Stromal cell of bone marrow (primary cell): ENCODE results near the gene CABLES1.

Experiments
- DNase-seq: peaks from one replicate; pipeline ENCODE4 v3.0.0-alpha.2; 2012; ENCODE audit warnings: low read depth

CABLES1 gene

GRCh38 chr18:23194997-23195957, 60.0 kb downstream of the CABLES1 start:
- DNase-seq: no peak

- no peak for DNase-seq
These were observed 61.1 kb downstream of the CABLES1 start for GRCh38 chr18:23196119-23197007.

- no peak for DNase-seq
These were observed 63.0 kb downstream of the CABLES1 start for GRCh38 chr18:23198217-23198845.

GRCh38 chr18:23200756-23201155, 65.5 kb downstream of the CABLES1 start:
- no peak for DNase-seq

GRCh38 chr18:23201741-23202140, 66.5 kb downstream of the CABLES1 start:
- DNase-seq: no peak

- DNase-seq: no peak
These were observed 68.7 kb downstream of the CABLES1 start for GRCh38 chr18:23203891-23204432.

- no peak for DNase-seq
These were observed 69.4 kb downstream of the CABLES1 start for GRCh38 chr18:23204589-23205235.

GRCh38 chr18:23205980-23206379, 70.7 kb downstream of the CABLES1 start:
- no peak for DNase-seq

- no peak for DNase-seq
These were observed 72.1 kb downstream of the CABLES1 start for GRCh38 chr18:23207191-23207955.

GRCh38 chr18:23207994-23208393, 72.7 kb downstream of the CABLES1 start:
- DNase-seq: no peak

- DNase-seq: no peak
These were observed 73.3 kb downstream of the CABLES1 start for GRCh38 chr18:23208600-23208999.

- no peak for DNase-seq
These were observed 73.7 kb downstream of the CABLES1 start for GRCh38 chr18:23209031-23209430.

- no peak for DNase-seq
These were observed 74.5 kb downstream of the CABLES1 start for GRCh38 chr18:23209796-23210195.

GRCh38 chr18:23210526-23210925, 75.2 kb downstream of the CABLES1 start:
- no peak for DNase-seq

- DNase-seq: no peak
These were observed 75.9 kb downstream of the CABLES1 start for GRCh38 chr18:23211146-23211545.

- no peak for DNase-seq
These were observed 76.9 kb downstream of the CABLES1 start for GRCh38 chr18:23212161-23212560.

- no peak for DNase-seq
These were observed 77.9 kb downstream of the CABLES1 start for GRCh38 chr18:23213200-23213599.

GRCh38 chr18:23217781-23218180, 82.5 kb downstream of the CABLES1 start:
- no peak for DNase-seq

GRCh38 chr18:23220355-23220754, 85.1 kb downstream of the CABLES1 start:
- DNase-seq: no peak

GRCh38 chr18:23223641-23224040, 88.4 kb downstream of the CABLES1 start:
- DNase-seq: no peak

GRCh38 chr18:23225503-23225902, 90.2 kb downstream of the CABLES1 start:
- peak; percentile 98 for DNase-seq
